ENCODE measurements around the gene DYNLT1. TPM values are rescaled to one million over a fixed set of nuclear protein-coding genes. Genes with fewer than 3 reads are reported as not detected.
A peak's percentile ranks its signal among the peaks of the same experiment; 100 is the strongest.

The DYNLT1 gene
- total and polyA plus RNA-seq, 9 of the 15 experiments (the other 6 are each of a cell fraction or from before 2014, with no cell fraction given) = 42.2 to 583 (median 127) TPM

- 55% methylated on average over 5 of the region's 5 CpGs for WGBS (ENCODE audit: insufficient coverage, low coverage, missing lambda C conversion rate)
- H3K36me3 ChIP-seq (ENCODE audit: control insufficient read depth, insufficient read depth, low read length) = peaks cover 65% of the 10 kb centered on the region
- FAIRE-seq = no peak
- TF ChIP-seq RAD51 (IDR thresholded peaks at IDR 0.05; ENCODE audit: borderline replicate concordance, low read depth) (no peak), ARID4B (CRISPR knock-in tag; IDR thresholded peaks at IDR 0.05) (no peak), U2AF1 (optimal IDR thresholded peaks at IDR 0.05; ENCODE audit: low read depth, low read length) (no peak)
- no peak for DNase-seq (ENCODE audit: extremely low read depth in 1 of 4, low spot score in 3 of 4)
- H3K27ac ChIP-seq (ENCODE audit: extremely low read depth, low read depth, low read length) = no peak overlapping the region
- H3K9ac ChIP-seq (ENCODE audit: insufficient read depth in 1 of 2, low read depth in 2 of 2, low read length in 2 of 2) = peak overlapping the region in 1 of 2 experiments; percentile 11; a peak in 1 of 4 replicates
- CTCF ChIA-PET (ENCODE audit: low intra/inter-chr PET ratio) = no interaction called here
- H3K4me1 ChIP-seq (replicated peaks in 1 of 2; ENCODE audit: control insufficient read depth in 2 of 2, insufficient read depth in 2 of 2, low read length in 2 of 2) = peaks cover 12% of the 10 kb centered on the region in 2 experiments; a peak in 4 of 5 replicates
- H3K4me2 ChIP-seq (ENCODE audit: insufficient read depth, low read length) = no peak overlapping the region
- H3K9me3 ChIP-seq (replicated peaks; ENCODE audit: control insufficient read depth, insufficient read depth, low read depth, low read length) = no peaks in the 10 kb centered on the region
- no peaks in the 10 kb centered on the region for H3K27me3 ChIP-seq (ENCODE audit: control insufficient read depth in 2 of 2, insufficient read depth in 2 of 2, low read length in 2 of 2)
- intact Hi-C loops (cut with micrococcal nuclease) = no loop called here
- H3K9me1 ChIP-seq (ENCODE audit: control insufficient read depth, insufficient read depth, low read length) = no peaks in the 10 kb centered on the region
- peaks cover 39% of the 10 kb centered on the region for H3K79me2 ChIP-seq (ENCODE audit: control insufficient read depth, insufficient read depth, low read length)
- in situ Hi-C loops (cut with MboI) = no loop called here
- no peak overlapping the region for H3K4me3 ChIP-seq
- no peak overlapping the region for H2AFZ ChIP-seq (ENCODE audit: low read depth, low read length)
- peak; percentile 14 for ATAC-seq
- POLR2A ChIA-PET = interaction anchor here (0.9 to 1.6 kb wide), 3 partner anchors 9 to 16 kb away, joined by 3 to 5 read pairs (median 4); no protein-coding TSS in a partner anchor
- no TSS peak for BruUV-seq (replicated peaks)
- peaks cover 9% of the 10 kb centered on the region; the same call in 1 of the 2 replicates for H4K20me1 ChIP-seq (replicated peaks; ENCODE audit: control insufficient read depth, insufficient read depth, low read length)
Measured at GRCh38 chr6:158639056-158639455, 5.5 kb downstream of the DYNLT1 start.
